Naive thymus-derived CD4-positive, alpha-beta T cell (primary cell): ENCODE data around the gene COPB1. TPM values are rescaled to one million over a fixed set of nuclear protein-coding genes. Genes with fewer than 3 reads are reported as not detected.

Experiments
- ATAC-seq: fragments of 150-1000 bp; cut with Tn5 transposase; 2 replicates; pipeline ENCODE4 v1.10.0; 2021; ENCODE audit warnings: mild to moderate bottlenecking, moderate library complexity
- CTCF ChIA-PET: fragments of 350-600 bp; sonication (Branson Sonifier 250); formaldehyde crosslinking; loops from one replicate; lab custom pipeline; 2021; ENCODE audit warnings: antibody characterized with exemption; lab: Charles Lee
- POLR2A ChIA-PET: fragments of 350-600 bp; sonication (Branson Sonifier 250); formaldehyde crosslinking; loops from one replicate; lab custom pipeline; 2021; ENCODE audit warnings: antibody characterized with exemption, inconsistent platforms; lab: Charles Lee
- DNase-seq, 9 donors: peaks; one replicate each; pipeline versions ENCODE4 v3.0.0 to v3.0.0-alpha.2; 2020 to 2022; ENCODE audit warnings: mixed read lengths in 1 of 9
- H3K27ac ChIP-seq: one replicate; pipeline ENCODE4 v1.7.0; 2013; ENCODE audit warnings: mild to moderate bottlenecking, low read depth, low read length, moderate library complexity
- H3K27me3 ChIP-seq, 2 donors: one replicate each; pipeline ENCODE4 v1.7.0; 2013; ENCODE audit warnings: low read length in 2 of 2, mild to moderate bottlenecking in 2 of 2, moderate library complexity in 2 of 2; ENCODE audit not compliant: control insufficient read depth in 2 of 2, insufficient read depth in 2 of 2
- H3K36me3 ChIP-seq, 3 experiments: 1 replicate in 2 of 3; 2 replicates in 1 of 3; pipeline ENCODE4 v1.7.0; 2013; ENCODE audit warnings: low read length in 3 of 3, mild to moderate bottlenecking in 3 of 3, moderate library complexity in 1 of 3; ENCODE audit not compliant: insufficient read depth in 3 of 3, control insufficient read depth in 2 of 3
- H3K4me1 ChIP-seq, 2 donors: one replicate each; pipeline ENCODE4 v1.7.0; 2013; ENCODE audit warnings: low read length in 2 of 2, mild to moderate bottlenecking in 2 of 2, moderate library complexity in 1 of 2; ENCODE audit not compliant: control insufficient read depth in 2 of 2, insufficient read depth in 2 of 2
- H3K4me3 ChIP-seq: 2 replicates; pipeline ENCODE4 v1.7.0; 2013; ENCODE audit warnings: mild to moderate bottlenecking, low read length
- H3K9me3 ChIP-seq, 3 experiments: 1 replicate in 2 of 3; 2 replicates in 1 of 3; pipeline ENCODE4 v1.7.0; 2013; ENCODE audit warnings: low read length in 3 of 3; ENCODE audit not compliant: control insufficient read depth in 2 of 3
- H3K27ac Mint-ChIP-seq, 9 donors: one replicate each; pipeline ENCODE4 v1.8.0; 2020 to 2022; ENCODE audit warnings: mixed read lengths in 9 of 9, mild to moderate bottlenecking in 8 of 9, moderate library complexity in 5 of 9, inconsistent platforms in 2 of 9
- H3K27me3 Mint-ChIP-seq, 5 donors: one replicate each; pipeline ENCODE4 v1.8.0; 2021 to 2022; ENCODE audit warnings: mixed read lengths in 5 of 5, mild to moderate bottlenecking in 1 of 5
- H3K36me3 Mint-ChIP-seq, 5 donors: one replicate each; pipeline ENCODE4 v1.8.0; 2020 to 2022; ENCODE audit warnings: mixed read lengths in 5 of 5, mild to moderate bottlenecking in 3 of 5, inconsistent platforms in 1 of 5
- H3K4me1 Mint-ChIP-seq, 7 donors: one replicate each; pipeline ENCODE4 v1.8.0; 2020 to 2022; ENCODE audit warnings: mixed read lengths in 7 of 7, mild to moderate bottlenecking in 3 of 7, inconsistent platforms in 1 of 7
- H3K4me3 Mint-ChIP-seq, 10 donors: one replicate each; pipeline ENCODE4 v1.8.0; 2020 to 2022; ENCODE audit warnings: mild to moderate bottlenecking in 10 of 10, mixed read lengths in 10 of 10, moderate library complexity in 6 of 10, inconsistent platforms in 2 of 10
- H3K9me3 Mint-ChIP-seq, 11 donors: one replicate each; pipeline ENCODE4 v1.8.0; 2020 to 2022; ENCODE audit warnings: mixed read lengths in 11 of 11, mild to moderate bottlenecking in 4 of 11, inconsistent platforms in 1 of 11, moderate library complexity in 1 of 11
- intact Hi-C, 2 donors: fragments of 100-400 bp; cut with micrococcal nuclease; formaldehyde crosslinking; loops; one replicate each; pipeline ENCODE4 v1.15.1; 2023
- polyA plus RNA-seq, 2 donors: library from polyadenylated mRNA; unstranded; fragments of 300-500 nt; fragmentation: Illumina TruSeq; gene quantifications; one replicate each; pipeline ENCODE4 v1.2.3, GENCODE V29; 2021
- total RNA-seq, 6 experiments: library from RNA in 5 of 6; stranded (reverse) in 5 of 6; gene quantifications; 1 replicate in 5 of 6; 2 replicates in 1 of 6; pipeline ENCODE4 v1.2.3 and lab custom pipeline; 2021 to 2026

The COPB1 gene
- total and polyA plus RNA-seq, 7 experiments from 2014 or later, result 57.8 to 102 (median 75.9) TPM

GRCh38 chr11:14443638-14444037 lies 56.0 kb downstream of the COPB1 start:
- no peak overlapping the region for H3K27ac Mint-ChIP-seq
- intact Hi-C loops, result no loop called here
- peaks cover 10 to 33% (median 16%) of the 10 kb centered on the region in 7 donors for H3K4me1 Mint-ChIP-seq
- H3K36me3 ChIP-seq, result no peaks in the 10 kb centered on the region
- CTCF ChIA-PET, result interaction anchor here (1.5 kb wide), 1 partner anchor 12 kb away, joined by 4 read pairs; no protein-coding TSS in a partner anchor
- H3K27ac ChIP-seq, result no peak overlapping the region
- DNase-seq (no peak), ATAC-seq (no peak)
- H3K27me3 ChIP-seq, result no peaks in the 10 kb centered on the region
- peaks cover 10 to 20% of the 10 kb centered on the region in 2 donors for H3K4me1 ChIP-seq
- POLR2A ChIA-PET, result no interaction called here
- H3K9me3 ChIP-seq, result no peaks in the 10 kb centered on the region
- no peaks in the 10 kb centered on the region for H3K27me3 Mint-ChIP-seq
- no peak overlapping the region for H3K4me3 Mint-ChIP-seq
- no peak overlapping the region for H3K4me3 ChIP-seq
- peaks cover 8 to 43% (median 21%) of the 10 kb centered on the region in 5 donors for H3K36me3 Mint-ChIP-seq
- H3K9me3 Mint-ChIP-seq, result peaks cover 0 to 5% (median 0%) of the 10 kb centered on the region in 11 donors

- Mint-ChIP-seq H3K27ac (peak overlapping the region in 1 of 9 donors; percentile 23), H3K4me3 (peak overlapping the region in 1 of 10 donors; percentile 11), H3K36me3 (peaks cover 0 to 42% (median 23%) of the 10 kb centered on the region in 5 donors), H3K9me3 (peaks cover 0 to 22% (median 6%) of the 10 kb centered on the region in 11 donors), H3K4me1 (peaks cover 14 to 37% (median 17%) of the 10 kb centered on the region in 7 donors), H3K27me3 (peaks cover 0 to 13% (median 0%) of the 10 kb centered on the region in 5 donors)
- Histone ChIP-seq H3K4me1 (peaks cover 10 to 36% of the 10 kb centered on the region in 2 donors), H3K36me3 (no peaks in the 10 kb centered on the region), H3K27ac (no peak overlapping the region), H3K4me3 (no peak overlapping the region), H3K27me3 (no peaks in the 10 kb centered on the region), H3K9me3 (no peaks in the 10 kb centered on the region)
- CTCF ChIA-PET, result no interaction called here
- ATAC-seq (peak; percentile 48), DNase-seq (no peak)
- intact Hi-C loops, result no loop called here
- POLR2A ChIA-PET, result no interaction called here
Observed at GRCh38 chr11:14435717-14436512, 63.7 kb downstream of the COPB1 start.

DNA sequence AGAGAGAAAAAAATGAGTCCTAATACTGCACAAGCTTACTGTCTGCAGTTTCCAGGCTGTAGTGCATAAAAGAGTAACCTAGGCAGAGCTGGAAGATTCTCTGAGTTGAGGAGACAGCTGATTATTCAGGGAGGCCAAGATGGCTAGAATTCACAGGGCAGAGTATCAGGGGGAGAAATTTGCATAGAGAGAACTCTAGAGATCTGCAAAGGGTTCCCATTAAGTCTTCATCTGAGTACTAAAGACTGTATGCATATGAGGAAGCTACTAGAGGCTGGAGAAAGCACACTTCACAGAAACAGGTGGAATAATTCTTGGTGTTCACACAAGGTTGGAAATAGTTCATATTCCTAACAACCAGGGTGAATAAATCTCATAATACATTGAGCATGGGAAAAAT lies 74.0 kb downstream of the COPB1 start:
- POLR2A ChIA-PET, result no interaction called here
- DNase-seq, result no peak
- Histone ChIP-seq H3K4me1 (no peaks in the 10 kb centered on the region), H3K27me3 (no peaks in the 10 kb centered on the region), H3K9me3 (no peaks in the 10 kb centered on the region), H3K27ac (no peak overlapping the region), H3K36me3 (no peaks in the 10 kb centered on the region), H3K4me3 (no peak overlapping the region)
- H3K36me3 Mint-ChIP-seq, result peaks cover 0 to 18% (median 14%) of the 10 kb centered on the region in 5 donors
- H3K27me3 Mint-ChIP-seq, result peaks cover 0 to 6% (median 0%) of the 10 kb centered on the region in 5 donors
- CTCF ChIA-PET, result no interaction called here
- intact Hi-C loops, result no loop called here
- H3K4me1 Mint-ChIP-seq, result peaks cover 0 to 2% (median 0%) of the 10 kb centered on the region in 7 donors
- H3K4me3 Mint-ChIP-seq, result no peak overlapping the region
- no peak for ATAC-seq
- no peak overlapping the region for H3K27ac Mint-ChIP-seq
- peaks cover 0 to 8% (median 4%) of the 10 kb centered on the region in 11 donors for H3K9me3 Mint-ChIP-seq

DNA sequence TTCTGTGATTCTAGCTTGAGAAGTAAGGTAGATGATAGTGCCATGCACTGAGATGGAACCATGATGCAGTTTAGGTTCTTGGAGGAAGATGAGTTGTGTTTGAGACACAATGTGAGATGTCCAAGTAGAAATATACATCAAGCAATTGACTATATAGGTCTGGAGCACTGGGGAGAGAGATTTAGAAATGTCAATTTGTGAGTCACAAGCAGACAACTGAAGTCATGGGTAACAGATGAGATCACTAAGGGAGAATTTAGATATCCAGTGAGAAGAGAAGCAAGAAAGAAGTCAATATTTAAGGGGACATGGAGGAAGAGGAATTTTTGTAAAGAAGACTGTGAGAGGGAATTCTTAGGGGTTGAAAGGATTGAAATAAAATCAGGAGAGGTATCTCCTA lies 75.5 kb downstream of the COPB1 start:
- no peak for DNase-seq

DNA sequence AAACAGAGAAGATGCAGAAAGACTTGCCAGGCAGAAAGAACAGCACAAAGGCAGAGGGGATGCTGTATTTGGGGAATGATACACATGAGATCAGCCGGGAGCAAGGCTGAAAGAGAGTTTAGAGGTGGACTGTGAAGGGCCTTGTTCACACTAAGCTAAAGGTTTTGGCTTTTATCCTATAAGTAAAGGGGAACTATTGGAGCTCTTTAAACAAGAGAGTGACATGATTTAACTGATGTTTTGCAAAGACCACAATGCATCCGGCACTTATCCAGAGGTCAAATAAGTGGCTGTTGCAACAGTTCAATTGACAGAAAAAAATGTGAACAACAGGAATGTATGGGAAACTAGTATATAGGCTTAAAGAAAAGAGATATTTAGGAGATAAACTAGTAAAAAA lies 76.0 kb downstream of the COPB1 start:
- Histone ChIP-seq H3K4me3 (no peak overlapping the region), H3K27me3 (no peaks in the 10 kb centered on the region), H3K4me1 (no peaks in the 10 kb centered on the region), H3K27ac (no peak overlapping the region), H3K36me3 (no peaks in the 10 kb centered on the region), H3K9me3 (no peaks in the 10 kb centered on the region)
- peaks cover 0 to 2% (median 0%) of the 10 kb centered on the region in 7 donors for H3K4me1 Mint-ChIP-seq
- ChIA-PET CTCF (no interaction called here), POLR2A (no interaction called here)
- DNase-seq (no peak), ATAC-seq (no peak)
- no peak overlapping the region for H3K27ac Mint-ChIP-seq
- intact Hi-C loops, result no loop called here
- no peaks in the 10 kb centered on the region for H3K9me3 Mint-ChIP-seq
- H3K36me3 Mint-ChIP-seq, result peaks cover 0 to 17% (median 6%) of the 10 kb centered on the region in 5 donors
- no peaks in the 10 kb centered on the region for H3K27me3 Mint-ChIP-seq
- H3K4me3 Mint-ChIP-seq, result no peak overlapping the region

More for the DNA sequence above, 75.5 kb downstream of the COPB1 start:
- Mint-ChIP-seq H3K27me3 (no peaks in the 10 kb centered on the region), H3K4me3 (no peak overlapping the region), H3K27ac (no peak overlapping the region), H3K36me3 (peaks cover 0 to 19% (median 6%) of the 10 kb centered on the region in 5 donors), H3K4me1 (peaks cover 0 to 2% (median 0%) of the 10 kb centered on the region in 7 donors), H3K9me3 (no peaks in the 10 kb centered on the region)
- POLR2A ChIA-PET, result no interaction called here
- Histone ChIP-seq H3K27ac (no peak overlapping the region), H3K4me1 (no peaks in the 10 kb centered on the region), H3K9me3 (no peaks in the 10 kb centered on the region), H3K36me3 (no peaks in the 10 kb centered on the region), H3K4me3 (no peak overlapping the region), H3K27me3 (no peaks in the 10 kb centered on the region)
- no peak for ATAC-seq
- intact Hi-C loops, result no loop called here
- CTCF ChIA-PET, result no interaction called here

- Histone ChIP-seq H3K27ac (no peak overlapping the region), H3K4me3 (no peak overlapping the region), H3K27me3 (no peaks in the 10 kb centered on the region), H3K36me3 (no peaks in the 10 kb centered on the region), H3K4me1 (no peaks in the 10 kb centered on the region), H3K9me3 (no peaks in the 10 kb centered on the region)
- no peaks in the 10 kb centered on the region for H3K27me3 Mint-ChIP-seq
- no peak overlapping the region for H3K27ac Mint-ChIP-seq
- H3K4me1 Mint-ChIP-seq, result peaks cover 0 to 5% (median 0%) of the 10 kb centered on the region in 7 donors
- no peak for DNase-seq
- POLR2A ChIA-PET, result no interaction called here
- ATAC-seq, result no peak
- no peak overlapping the region for H3K4me3 Mint-ChIP-seq
- CTCF ChIA-PET, result no interaction called here
- no peaks in the 10 kb centered on the region for H3K9me3 Mint-ChIP-seq
- intact Hi-C loops, result no loop called here
- H3K36me3 Mint-ChIP-seq, result peaks cover 0 to 14% (median 6%) of the 10 kb centered on the region in 5 donors
Observed at GRCh38 chr11:14422814-14423182, 76.8 kb downstream of the COPB1 start.
